Effector CD4-positive, alpha-beta T cell (primary cell): ENCODE results near the gene UBIAD1.

Experiments
- DNase-seq: peaks from one replicate; pipeline ENCODE4 v3.0.0-alpha.2; 2020

Gene UBIAD1

GRCh38 chr1:11311816-11312755, 39.1 kb downstream of the UBIAD1 start:
- no peak for DNase-seq

- DNase-seq = no peak
These were observed 42.0 kb downstream of the UBIAD1 start for GRCh38 chr1:11314959-11315358.

- DNase-seq = no peak
These were observed 43.7 kb downstream of the UBIAD1 start for GRCh38 chr1:11316701-11317100.

- DNase-seq = no peak
These were observed 46.0 kb downstream of the UBIAD1 start for GRCh38 chr1:11318982-11319381.

- no peak for DNase-seq
These were observed 47.3 kb downstream of the UBIAD1 start for GRCh38 chr1:11320153-11320936.

- no peak for DNase-seq
These were observed 48.9 kb downstream of the UBIAD1 start for GRCh38 chr1:11321656-11322491.

- no peak for DNase-seq
These were observed 51.7 kb downstream of the UBIAD1 start for GRCh38 chr1:11324567-11325165.

- DNase-seq = no peak
These were observed 53.1 kb downstream of the UBIAD1 start for GRCh38 chr1:11326070-11326469.

GRCh38 chr1:11328444-11328843, 55.4 kb downstream of the UBIAD1 start:
- DNase-seq = no peak

- no peak for DNase-seq
These were observed 57.4 kb downstream of the UBIAD1 start for GRCh38 chr1:11330411-11330810.

GRCh38 chr1:11331036-11331944, 58.3 kb downstream of the UBIAD1 start:
- DNase-seq = no peak

- DNase-seq = no peak
These were observed 59.0 kb downstream of the UBIAD1 start for GRCh38 chr1:11331945-11332546.

- DNase-seq = no peak
These were observed 60.6 kb downstream of the UBIAD1 start for GRCh38 chr1:11333631-11334030.

GRCh38 chr1:11334261-11334804, 61.3 kb downstream of the UBIAD1 start:
- DNase-seq = no peak

- DNase-seq = no peak
These were observed 61.8 kb downstream of the UBIAD1 start for GRCh38 chr1:11334821-11335220.

GRCh38 chr1:11335417-11336056, 62.5 kb downstream of the UBIAD1 start:
- DNase-seq = no peak

- DNase-seq = peak; percentile 55
These were observed 64.6 kb downstream of the UBIAD1 start for GRCh38 chr1:11337580-11338073.
